HepG2 (cell line): ENCODE results near the gene ZSWIM6. TPM values are rescaled to one million over a fixed set of nuclear protein-coding genes. Genes with fewer than 3 reads are reported as not detected.

Experiments
- ATAC-seq: fragments of 200-7000 bp; cut with Tn5 transposase; 3 replicates; pipeline ENCODE4 v1.9.1; 2020; ENCODE audit warnings: mild to moderate bottlenecking, moderate library complexity
- BruUV-seq: library from RNA; stranded (reverse); fragments of 400-500 nt; replicated peaks from 2 replicates; lab custom pipeline; 2021; lab: Mats Ljungman, UMichigan
- CTCF ChIA-PET: fragments of 300-600 bp; formaldehyde crosslinking; extraction: SDS; loops from one replicate; lab custom pipeline; 2021; ENCODE audit warnings: low total read pairs, inconsistent platforms, low intra/inter-chr PET ratio; lab: Yijun Ruan, JAX
- POLR2A ChIA-PET: fragments of 350-600 bp; sonication (Branson Sonifier 250); formaldehyde crosslinking; loops from one replicate; lab custom pipeline; 2020; ENCODE audit warnings: antibody characterized with exemption, inconsistent platforms; lab: Yijun Ruan, JAX
- DNase-seq: peaks from one replicate; pipeline ENCODE4 v3.0.0-alpha.2; 2015; ENCODE audit warnings: low spot score
- FAIRE-seq: peaks from 3 replicates; lab custom pipeline; 2011; peaks lifted over from hg19 to GRCh38; lab: Jason Lieb, UNC
- H2AFZ ChIP-seq: one replicate; pipeline ENCODE4 v1.6.1; 2011; ENCODE audit warnings: low read length, inconsistent platforms
- H3K27ac ChIP-seq: fragments of 300-600 bp; 3 replicates; pipeline ENCODE4 v1.8.0; 2011; ENCODE audit warnings: mixed run types, mild to moderate bottlenecking, mixed read lengths, low read length, inconsistent platforms; ENCODE audit not compliant: insufficient read depth; ENCODE audit errors: extremely low read length
- H3K27me3 ChIP-seq, 2 experiments: fragments of 200-600 bp in 1 of 2; 2 replicates in 1 of 2; 3 replicates in 1 of 2; pipeline versions ENCODE4 v1.6.0 to v1.8.0; 2011; ENCODE audit warnings: low read length in 2 of 2, mild to moderate bottlenecking in 2 of 2, moderate library complexity in 2 of 2, inconsistent platforms in 1 of 2; ENCODE audit not compliant: insufficient read depth in 2 of 2, control insufficient read depth in 1 of 2
- H3K36me3 ChIP-seq, 2 experiments: fragments of 200-600 bp in 1 of 2; replicated peaks in 1 of 2; 2 replicates in 1 of 2; 3 replicates in 1 of 2; pipeline versions ENCODE4 v1.5.1 to v1.8.0; 2011; ENCODE audit warnings: low read length in 2 of 2, inconsistent platforms in 1 of 2; ENCODE audit not compliant: insufficient read depth in 2 of 2, control insufficient read depth in 1 of 2
- H3K4me1 ChIP-seq: 2 replicates; pipeline ENCODE4 v1.5.1; 2012; ENCODE audit warnings: low read length, inconsistent platforms; ENCODE audit not compliant: insufficient read depth
- H3K4me2 ChIP-seq: 2 replicates; pipeline ENCODE4 v1.6.0; 2011; ENCODE audit warnings: low read depth, low read length, inconsistent platforms
- H3K4me3 ChIP-seq, 3 experiments: fragments of 200-600 bp in 1 of 3; sonication (generic), shearing (Covaris generic) in 1 of 3; replicated peaks in 1 of 3; 2 replicates each; pipeline ENCODE4 v1.5.1; 2011 to 2016; ENCODE audit warnings: low read length in 3 of 3, inconsistent platforms in 2 of 3, low read depth in 2 of 3, mild to moderate bottlenecking in 2 of 3, control low read depth in 1 of 3, mixed read lengths in 1 of 3; ENCODE audit not compliant: insufficient read depth in 1 of 3
- H3K79me2 ChIP-seq: one replicate; pipeline ENCODE4 v1.6.1; 2011; ENCODE audit warnings: low read length, inconsistent platforms; ENCODE audit not compliant: insufficient read depth
- H3K9ac ChIP-seq: 2 replicates; pipeline ENCODE4 v1.6.0; 2011; ENCODE audit warnings: mild to moderate bottlenecking, low read depth, low read length, inconsistent platforms; ENCODE audit not compliant: insufficient read depth
- H3K9me3 ChIP-seq: 2 replicates; pipeline ENCODE4 v1.5.1; 2012; ENCODE audit warnings: mild to moderate bottlenecking, low read length
- H4K20me1 ChIP-seq: 2 replicates; pipeline ENCODE4 v1.6.0; 2011; ENCODE audit warnings: inconsistent platforms, mild to moderate bottlenecking, low read length, moderate library complexity; ENCODE audit not compliant: insufficient read depth
- CEBPZ ChIP-seq: IDR thresholded peaks from 2 replicates; pipeline ENCODE4 v1.6.1; 2012; ENCODE audit warnings: low read length, improper control_type of control experiment
- CSRNP2 ChIP-seq: sonication (generic); formaldehyde crosslinking; conservative IDR thresholded peaks from 2 replicates; pipeline ENCODE4 v1.8.0; 2022; ENCODE audit warnings: low read depth, missing genetic modification reagents
- FOSL2 ChIP-seq: sonication (generic); formaldehyde crosslinking; IDR thresholded peaks from 2 replicates; pipeline ENCODE4 v1.4.0; 2020; ENCODE audit warnings: missing genetic modification reagents
- XBP1 ChIP-seq: sonication (generic); formaldehyde crosslinking; IDR thresholded peaks from 2 replicates; pipeline ENCODE4 v1.5.0; 2020; ENCODE audit warnings: missing genetic modification reagents
- ZNF704 ChIP-seq: sonication (generic); formaldehyde crosslinking; IDR thresholded peaks from 2 replicates; pipeline ENCODE4 v1.8.1; 2023; ENCODE audit warnings: mild to moderate bottlenecking, inconsistent platforms, moderate library complexity, missing genetic modification reagents, borderline replicate concordance
- WGBS: methylation state at CpG from one replicate; pipeline ENCODE4 v1.1.6; 2017; ENCODE audit warnings: low lambda C conversion rate; 5-methylcytosine and 5-hydroxymethylcytosine counted together
- in situ Hi-C: cut with HindIII; loops from 2 replicates; pipeline ENCODE4 v1.10.0; 2017; ENCODE audit warnings: low pct_unique_long_range_greater_than_20kb; ENCODE audit not compliant: extremely low pct_ligation_motif_present
- intact Hi-C: fragments of 100-400 bp; cut with micrococcal nuclease; formaldehyde crosslinking; loops from one replicate; pipeline ENCODE4 v1.10.0; 2022; ENCODE audit not compliant: unreplicated experiment
- polyA plus RNA-seq, 8 experiments: library from polyadenylated mRNA; depleted of rRNA in 3 of 8; stranded (reverse) in 7 of 8; unstranded in 1 of 8; fragments of >200 nt; fragmentation: Illumina TruSeq in 4 of 8; extraction: Trizol in 4 of 8; gene quantifications; 2 replicates each; pipeline versions ENCODE4 v1.2.1 to v1.2.3, GENCODE V29; 2011 to 2016; ENCODE audit warnings: low read depth in 4 of 8, missing spikeins in 1 of 8, mixed read lengths in 1 of 8; ENCODE audit not compliant: insufficient read depth in 1 of 8
- total RNA-seq, 5 experiments: library from RNA; depleted of rRNA; stranded (reverse); fragments of >200 nt; fragmentation: Illumina TruSeq; extraction: Trizol; gene quantifications; 2 replicates each; pipeline ENCODE4 v1.2.3, GENCODE V29; 2016; ENCODE audit warnings: low read depth in 1 of 5

ZSWIM6 gene
- total and polyA plus RNA-seq, 2 of the 13 experiments (the other 11 are each of a cell fraction or from before 2014, with no cell fraction given) = 0.82 to 1.9 TPM

- TF ChIP-seq XBP1 (no peak), FOSL2 (CRISPR knock-in tag) (no peak), CEBPZ (no peak)
Measured at GRCh38 chr5:61559722-61560121, 227.7 kb downstream of the ZSWIM6 start (continued).

- Histone ChIP-seq H3K27ac (no peak overlapping the region), H3K9me3 (no peaks in the 10 kb centered on the region), H3K4me2 (no peak overlapping the region), H3K79me2 (no peaks in the 10 kb centered on the region), H2AFZ (no peak overlapping the region), H4K20me1 (no peaks in the 10 kb centered on the region), H3K27me3 (peaks cover 4 to 19% of the 10 kb centered on the region in 2 experiments; a peak in 2 of 5 replicates), H3K9ac (no peak overlapping the region), H3K4me3 (no peak overlapping the region), H3K36me3 (no peaks in the 10 kb centered on the region), H3K4me1 (no peaks in the 10 kb centered on the region)
- TF ChIP-seq ZNF704 (CRISPR knock-in tag) (no peak), CSRNP2 (CRISPR knock-in tag) (no peak)
- ChIA-PET CTCF (no interaction called here), POLR2A (no interaction called here)
- ATAC-seq (no peak), FAIRE-seq (no peak), DNase-seq (no peak)
- 2% methylated on average over 3 of the region's 3 CpGs for WGBS
- intact Hi-C loops = no loop called here
- BruUV-seq = no TSS peak
- in situ Hi-C loops = no loop called here
Measured at GRCh38 chr5:61563401-61563800, 231.3 kb downstream of the ZSWIM6 start.
